SK-N-SH treated with all-trans-retinoic acid at 6 μM for 48 hours (cell line): ENCODE data around the gene OGT.
"Not testable (repeated sequence)": the region's sequence is repeated elsewhere in the genome, so short reads cannot be mapped to it uniquely, and the experiment has no call there.

Experiments used
- ATAC-seq: fragments of 200-7000 bp; cut with Tn5 transposase; 3 replicates; pipeline ENCODE4 v1.9.1; 2020; ENCODE audit warnings: mild to moderate bottlenecking, moderate library complexity
- BACH2 ChIP-seq: fragments of 250-450 bp; sonication (Bioruptor Pico); IDR thresholded peaks from 2 replicates; pipeline ENCODE4 v1.9.0; 2021; ENCODE audit warnings: mild to moderate bottlenecking, borderline replicate concordance
- CSRNP3 ChIP-seq: fragments of 250-450 bp; sonication (Bioruptor Pico); IDR thresholded peaks from 2 replicates; pipeline ENCODE4 v1.5.1; 2021; ENCODE audit warnings: mild to moderate bottlenecking, moderate library complexity
- ESRRG ChIP-seq: fragments of 250-450 bp; sonication (Bioruptor Pico); IDR thresholded peaks from 2 replicates; pipeline ENCODE4 v1.6.1; 2021; ENCODE audit warnings: mild to moderate bottlenecking
- ISL1 ChIP-seq: fragments of 250-450 bp; sonication (Bioruptor Pico); IDR thresholded peaks from 2 replicates; pipeline ENCODE4 v2.1.2; 2022; ENCODE audit warnings: mild to moderate bottlenecking, moderate library complexity
- OSR1 ChIP-seq: fragments of 250-450 bp; sonication (Bioruptor Pico); IDR thresholded peaks from 2 replicates; pipeline ENCODE4 v1.8.0; 2022; ENCODE audit warnings: moderate library complexity, mild to moderate bottlenecking, inconsistent platforms
- PATZ1 ChIP-seq: fragments of 250-450 bp; sonication (Bioruptor Pico); IDR thresholded peaks from 2 replicates; pipeline ENCODE4 v1.8.0; 2020; ENCODE audit warnings: mild to moderate bottlenecking, moderate library complexity, borderline replicate concordance
- POU6F1 ChIP-seq: fragments of 250-450 bp; sonication (Bioruptor Pico); IDR thresholded peaks from 2 replicates; pipeline ENCODE4 v1.8.0; 2021; ENCODE audit warnings: low read depth, mild to moderate bottlenecking, moderate library complexity, borderline replicate concordance
- SNAI2 ChIP-seq: fragments of 250-450 bp; sonication (Bioruptor Pico); IDR thresholded peaks from 2 replicates; pipeline ENCODE4 v1.5.0; 2020; ENCODE audit warnings: mild to moderate bottlenecking, moderate library complexity
- TCF4 ChIP-seq: fragments of 250-450 bp; sonication (Bioruptor Pico); IDR thresholded peaks from 2 replicates; pipeline ENCODE4 v1.8.0; 2021; ENCODE audit warnings: mild to moderate bottlenecking, moderate library complexity, borderline replicate concordance
- TSHZ2 ChIP-seq: fragments of 250-450 bp; sonication (Bioruptor Pico); IDR thresholded peaks from 2 replicates; pipeline ENCODE4 v1.5.0; 2020; ENCODE audit warnings: mild to moderate bottlenecking, moderate library complexity
- ZFP30 ChIP-seq: fragments of 450-650 bp; formaldehyde crosslinking; IDR thresholded peaks from 2 replicates; pipeline ENCODE4 v1.5.0; 2022; ENCODE audit warnings: mild to moderate bottlenecking, moderate library complexity
- ZNF565 ChIP-seq: fragments of 450-650 bp; formaldehyde crosslinking; conservative IDR thresholded peaks from 2 replicates; pipeline ENCODE4 v1.5.0; 2020; ENCODE audit warnings: low read depth, mild to moderate bottlenecking, moderate library complexity
- ZNF70 ChIP-seq: fragments of 450-650 bp; formaldehyde crosslinking; IDR thresholded peaks from 2 replicates; pipeline ENCODE4 v1.5.0; 2020; ENCODE audit warnings: mild to moderate bottlenecking, moderate library complexity
- ZNF8 ChIP-seq: fragments of 450-650 bp; formaldehyde crosslinking; IDR thresholded peaks from 2 replicates; pipeline ENCODE4 v1.5.0; 2020; ENCODE audit warnings: mild to moderate bottlenecking, moderate library complexity

The OGT gene

GRCh38 chrX:71579136-71579989 lies 46.5 kb downstream of the OGT start:
- no peak for TF ChIP-seq ZNF8 (CRISPR knock-in tag)
- no peak for TF ChIP-seq ISL1 (CRISPR knock-in tag)
- no peak for TF ChIP-seq ZFP30 (CRISPR knock-in tag)

GRCh38 chrX:71579990-71580380 lies 47.1 kb downstream of the OGT start:
- no peak for ATAC-seq
- no peak for TF ChIP-seq OSR1 (CRISPR knock-in tag)

More at GRCh38 chrX:71579136-71579989, 46.5 kb downstream of the OGT start:
- ATAC-seq, result no peak; the same call in 2 of the 3 replicates

- no peak for ATAC-seq
- TF ChIP-seq TSHZ2 (CRISPR knock-in tag), result no peak
- no peak for TF ChIP-seq ESRRG
- TF ChIP-seq ZNF565 (CRISPR knock-in tag), result no peak
- TF ChIP-seq TCF4 (CRISPR knock-in tag), result no peak
- no peak for TF ChIP-seq ZNF8 (CRISPR knock-in tag)
- TF ChIP-seq OSR1 (CRISPR knock-in tag), result no peak
- TF ChIP-seq ZNF70 (CRISPR knock-in tag), result no peak
- TF ChIP-seq ISL1 (CRISPR knock-in tag), result no peak
- no peak for TF ChIP-seq CSRNP3
- no peak for TF ChIP-seq POU6F1
Measured at GRCh38 chrX:71581210-71581609, 48.3 kb downstream of the OGT start.

- no peak for ATAC-seq
- TF ChIP-seq BACH2 (CRISPR knock-in tag) (no peak), SNAI2 (CRISPR knock-in tag) (no peak), TCF4 (CRISPR knock-in tag) (no peak), OSR1 (CRISPR knock-in tag) (no peak), ZNF70 (CRISPR knock-in tag) (no peak), TSHZ2 (CRISPR knock-in tag) (no peak), PATZ1 (no peak), ZNF565 (CRISPR knock-in tag) (no peak)
Measured at GRCh38 chrX:71586929-71587328, 54.0 kb downstream of the OGT start.

- not testable (repeated sequence) for ATAC-seq
Measured at GRCh38 chrX:71593210-71593609, 60.3 kb downstream of the OGT start.
